NCI-H526 (cell line): ENCODE results near the gene PARPBP.
"Not testable (repeated sequence)": the region's sequence is repeated elsewhere in the genome, so short reads cannot be mapped to it uniquely, and the experiment has no call there.

Experiments
- DNase-seq, 2 experiments: peaks; one replicate each; lab custom pipeline; 2025; lab: John Stamatoyannopoulos, UW

PARPBP gene

DNA sequence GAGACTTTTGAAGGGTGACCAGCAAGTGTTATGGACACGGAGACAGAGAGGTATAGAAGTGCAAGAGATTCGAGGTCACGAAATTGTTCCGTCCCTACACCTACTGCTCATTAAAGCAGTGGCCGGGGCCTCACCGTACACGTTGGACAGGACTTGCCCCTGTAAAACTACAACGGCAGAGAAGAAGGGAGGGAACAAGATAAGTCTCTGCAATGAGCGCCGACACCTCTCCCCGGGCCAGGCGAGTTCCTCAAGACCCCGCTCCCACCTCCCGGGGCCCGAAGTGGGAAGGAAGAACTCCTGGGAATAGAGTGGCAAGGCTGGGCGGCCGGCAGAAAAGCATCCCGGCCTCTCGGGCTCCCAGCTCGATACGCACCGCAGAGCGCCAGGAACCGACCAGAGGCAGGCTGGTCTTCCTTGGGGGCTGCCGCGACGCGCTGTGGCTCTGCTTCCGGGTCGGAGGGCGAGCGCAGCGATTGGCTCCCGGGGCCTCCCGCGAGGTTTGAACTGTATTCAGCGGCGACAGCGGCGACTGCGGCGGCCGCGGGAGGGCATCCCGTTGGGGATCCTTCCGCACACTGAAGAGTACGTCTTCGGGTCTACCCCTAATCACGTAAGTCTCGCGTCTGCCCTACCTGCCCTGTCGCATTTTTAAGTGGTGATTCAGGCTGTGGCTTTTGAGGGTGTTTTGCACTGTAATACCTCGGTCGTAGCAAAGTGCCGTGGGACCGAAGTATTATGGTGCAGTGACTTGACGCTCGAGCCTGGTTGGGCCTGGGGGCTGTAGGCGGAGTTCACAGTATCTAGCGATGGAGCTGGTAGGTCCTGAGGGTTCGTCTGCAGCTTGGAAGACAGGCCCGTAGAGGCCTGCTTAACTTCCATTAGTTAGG is at the start of gene PARPBP, which contains the start of gene NUP37:
Gene PARPBP (plus strand): TSS at position 510 of the 890 bp plus-strand sequence. CDS start 3,706 bp downstream, outside the sequence.
Gene NUP37 (minus strand): TSS at position 441 of the 890 bp plus-strand sequence. CDS start 1,596 bp downstream, outside the sequence.
- DNase-seq, result peak; percentile 84 to 94

DNA sequence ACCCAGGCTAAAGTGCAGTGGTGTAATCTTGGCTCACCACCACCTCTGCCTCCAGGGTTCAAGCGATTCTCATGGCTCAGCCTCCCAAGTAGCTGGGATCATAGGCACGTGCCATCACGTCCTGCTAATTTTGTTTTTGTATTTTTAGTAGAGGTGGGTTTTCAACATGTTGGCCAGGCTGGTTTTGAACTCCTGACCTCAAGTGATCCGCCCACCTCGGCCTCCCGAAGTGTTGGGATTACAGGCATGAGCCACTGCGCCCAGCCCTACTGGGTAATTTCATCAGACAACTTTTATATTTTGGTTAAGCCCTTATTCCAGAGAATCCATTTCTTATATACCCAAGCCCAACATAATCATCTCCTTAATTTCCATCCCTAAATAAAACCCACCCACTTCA is 47.9 kb upstream of the PARPBP start:
- not testable (repeated sequence) for DNase-seq

- no peak for DNase-seq
These were observed 39.1 kb upstream of the PARPBP start for GRCh38 chr12:102080842-102081241.

DNA sequence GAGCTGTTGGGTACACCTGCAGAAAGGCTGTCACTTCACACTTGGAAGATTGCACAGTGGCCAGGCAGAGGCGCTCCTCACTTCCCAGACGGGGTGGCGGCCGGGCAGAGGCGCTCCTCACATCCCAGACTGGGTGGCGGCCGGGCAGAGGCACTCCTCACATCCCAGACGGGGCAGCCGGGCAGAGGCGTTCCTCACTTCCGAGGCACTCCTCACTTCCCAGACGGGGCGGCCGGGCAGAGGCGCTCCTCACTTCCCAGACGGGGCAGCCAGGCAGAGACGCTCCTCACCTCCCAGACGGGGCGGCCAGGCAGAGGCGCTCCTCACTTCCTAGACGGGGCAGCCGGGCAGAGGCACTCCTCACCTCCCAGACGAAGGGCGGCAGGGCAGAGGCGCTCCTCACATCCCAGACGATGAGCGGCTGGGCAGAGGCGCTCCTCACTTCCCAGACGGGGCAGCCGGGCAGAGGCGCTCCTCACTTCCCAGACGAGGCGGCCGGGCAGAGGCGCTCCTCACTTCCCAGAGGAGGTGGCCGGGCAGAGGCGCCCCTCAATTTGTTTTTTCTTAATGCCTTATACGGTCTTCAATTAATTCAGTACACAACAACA is 30.7 kb upstream of the PARPBP start:
- DNase-seq, result not testable (repeated sequence)

DNA sequence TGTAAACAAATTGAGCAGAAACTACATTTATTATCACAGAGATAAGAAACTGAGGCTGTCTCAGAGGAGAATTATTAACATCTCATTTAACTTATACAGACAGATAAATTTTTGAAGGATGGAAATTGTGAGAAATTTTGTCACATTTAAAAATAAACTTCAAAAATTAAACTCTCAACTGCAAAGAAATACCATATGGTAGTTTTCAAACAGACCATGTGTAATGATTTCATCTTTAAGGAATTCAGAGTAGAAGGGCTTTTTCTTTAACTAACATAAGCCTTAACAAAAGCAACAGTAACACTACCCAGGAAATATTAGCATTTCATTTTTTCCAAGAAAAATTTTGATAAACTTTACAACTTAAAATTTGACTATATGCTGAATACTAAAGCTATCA is 26.7 kb upstream of the PARPBP start:
- DNase-seq, result no peak

GRCh38 chr12:102095677-102096263 is 24.2 kb upstream of the PARPBP start:
- DNase-seq, result peak; percentile 8 to 46

DNA sequence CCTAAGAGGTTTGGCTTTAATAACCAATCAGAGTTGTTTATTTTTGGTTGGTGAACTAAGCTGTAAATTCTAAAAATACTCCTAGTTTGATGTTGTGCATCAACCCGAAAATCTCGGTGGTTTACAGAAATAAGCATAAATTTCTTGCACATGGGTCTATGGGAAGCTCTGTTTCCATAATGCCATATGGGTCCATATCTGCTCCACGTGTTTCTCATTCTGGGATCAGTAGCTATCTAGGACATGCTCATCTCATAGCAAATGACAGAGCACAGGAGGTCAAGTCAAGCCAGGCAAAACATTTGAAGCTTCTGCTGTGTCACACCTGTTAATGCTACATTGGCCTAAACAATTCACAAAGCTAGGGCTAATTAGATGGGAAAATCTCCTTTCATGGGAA is 23.1 kb upstream of the PARPBP start:
- DNase-seq, result peak in 1 of 2 experiments; percentile 8

DNA sequence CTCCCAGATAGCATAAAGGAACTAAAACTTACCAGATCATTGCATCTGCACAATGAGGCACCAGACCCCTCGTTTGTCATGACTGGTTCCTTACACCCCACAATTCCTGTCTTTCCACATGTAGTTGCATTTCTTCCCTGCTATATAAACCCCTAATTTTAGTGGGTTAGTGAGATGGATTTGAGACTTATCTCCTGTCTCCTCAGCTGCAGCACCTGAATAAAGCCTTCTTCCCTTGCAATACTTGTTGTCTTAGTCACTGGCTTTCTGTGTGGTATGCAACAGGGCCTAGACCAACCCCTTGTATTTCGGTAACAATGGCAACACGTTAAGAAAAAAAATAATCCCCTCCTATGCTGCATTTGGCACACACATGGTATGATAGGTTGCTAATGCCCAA is 13.1 kb upstream of the PARPBP start:
- DNase-seq, result no peak

DNA sequence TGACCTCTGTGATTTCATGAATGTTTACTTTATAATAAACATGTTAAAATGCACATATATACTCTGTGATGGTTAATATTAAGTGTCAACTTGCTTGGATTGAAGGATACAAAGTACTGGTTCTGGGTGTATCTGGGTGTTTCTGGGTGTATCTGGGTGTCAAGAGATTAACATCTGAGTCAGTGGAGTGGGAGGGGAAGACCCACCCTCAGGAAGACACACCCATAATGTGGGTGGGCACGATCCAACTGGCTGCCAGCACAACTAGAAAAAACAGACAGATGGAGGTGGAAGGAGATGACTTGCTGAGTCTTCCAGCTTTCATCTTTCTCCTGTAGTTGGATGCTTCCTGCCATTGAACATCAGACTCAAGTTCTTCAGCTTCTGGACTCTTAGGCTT is 12.0 kb upstream of the PARPBP start:
- no peak for DNase-seq

GRCh38 chr12:102110782-102111181 is 9.2 kb upstream of the PARPBP start:
- DNase-seq, result no peak

DNA sequence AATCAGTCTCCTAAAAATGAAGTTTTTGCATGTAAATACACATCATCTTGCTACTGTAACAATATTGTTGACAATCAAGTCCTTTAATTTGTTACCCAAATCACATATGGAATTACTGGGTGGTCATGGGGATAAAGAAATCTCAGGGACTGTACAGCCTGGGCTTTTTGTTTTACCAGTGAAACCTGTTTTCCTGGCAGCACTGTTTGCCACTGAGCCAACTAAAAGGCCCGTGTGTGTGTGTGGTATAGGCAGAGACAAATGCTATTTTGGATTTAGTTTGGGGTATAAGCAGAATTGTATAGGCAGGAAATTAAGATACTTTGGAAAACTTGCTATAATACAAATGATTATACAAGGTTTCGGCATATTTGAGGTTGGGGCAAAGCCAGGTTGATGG is 5.8 kb upstream of the PARPBP start:
- peak; percentile 2 to 11 for DNase-seq

- no peak for DNase-seq
These were observed 3.6 kb upstream of the PARPBP start for GRCh38 chr12:102116392-102116791.

DNA sequence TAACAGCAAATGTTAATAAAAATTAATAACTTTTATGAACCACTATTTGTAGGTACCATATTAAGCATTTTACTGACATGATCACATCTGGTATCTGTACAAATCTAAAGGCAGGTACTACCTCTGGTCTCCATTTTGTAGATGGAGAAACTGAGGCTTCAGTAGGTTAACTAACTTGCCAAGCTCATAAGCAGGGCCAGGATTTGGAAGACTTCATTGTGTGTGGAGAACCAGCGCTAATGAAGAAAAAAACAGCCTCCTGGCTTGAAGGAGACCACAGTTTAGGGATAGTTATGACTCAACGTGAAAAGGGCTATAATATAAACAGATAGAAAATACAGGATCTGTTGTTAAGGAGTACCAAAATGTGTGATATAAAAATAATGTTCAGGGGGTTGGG is 1.1 kb upstream of the PARPBP start:
- DNase-seq, result no peak

GRCh38 chr12:102120564-102120873 is 536 bp downstream of the PARPBP start:
- peak; percentile 37 to 43 for DNase-seq

GRCh38 chr12:102120886-102121285 is 903 bp downstream of the PARPBP start:
- DNase-seq, result peak; percentile 42 to 46

- DNase-seq, result not testable (repeated sequence)
These were observed 1.3 kb downstream of the PARPBP start for GRCh38 chr12:102121328-102121727.

GRCh38 chr12:102130720-102131119 is 10.7 kb downstream of the PARPBP start:
- not testable (repeated sequence) for DNase-seq

DNA sequence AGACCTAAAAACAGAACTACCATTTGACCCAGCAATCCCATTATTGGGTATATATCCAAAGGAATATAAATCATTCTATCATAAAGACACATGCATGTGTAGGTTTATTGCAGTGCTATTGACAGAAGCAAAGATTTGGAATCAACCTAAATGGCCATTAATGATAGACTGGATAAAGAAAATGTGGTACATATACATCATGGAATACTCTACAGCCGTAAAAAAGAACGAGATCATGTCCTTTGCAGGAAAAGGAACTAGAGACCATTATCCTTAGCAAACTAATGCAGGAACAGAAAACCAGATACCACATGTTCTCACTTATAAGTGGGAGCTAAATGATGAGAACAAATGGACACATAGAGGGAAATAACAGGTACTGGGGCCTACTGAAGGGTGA is 11.5 kb downstream of the PARPBP start:
- not testable (repeated sequence) for DNase-seq

GRCh38 chr12:102137619-102138018 is 17.6 kb downstream of the PARPBP start:
- DNase-seq, result not testable (repeated sequence)

DNA sequence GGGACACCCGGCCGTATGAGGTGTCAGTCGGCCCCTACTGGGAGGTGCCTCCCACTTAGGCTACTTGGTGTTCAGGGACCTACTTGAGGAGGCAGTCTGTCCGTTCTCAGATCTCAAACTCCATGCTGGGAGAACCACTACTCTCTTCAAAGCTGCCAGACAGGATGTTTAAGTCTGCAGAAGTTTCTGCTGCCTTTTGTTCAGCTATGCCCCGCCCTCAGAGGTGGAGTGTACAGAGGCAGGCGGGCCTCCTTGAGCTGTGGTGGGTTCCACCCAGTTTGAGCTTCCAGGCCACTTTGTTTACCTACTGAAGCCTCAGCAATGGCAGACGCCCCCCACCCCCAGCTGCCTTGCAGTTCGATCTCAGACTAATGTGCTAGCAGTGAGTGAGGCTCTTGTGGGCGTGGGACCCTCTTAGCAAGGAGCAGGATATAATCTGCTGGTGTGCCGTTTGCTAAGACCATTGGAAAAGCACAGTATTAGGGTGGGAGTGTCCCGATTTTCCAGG is 22.9 kb downstream of the PARPBP start:
- not testable (repeated sequence) for DNase-seq

GRCh38 chr12:102144221-102144620 is 24.2 kb downstream of the PARPBP start:
- no peak for DNase-seq

GRCh38 chr12:102147062-102147587 is 27.1 kb downstream of the PARPBP start:
- DNase-seq, result not testable (repeated sequence)
